BLaER1 (cell line): ENCODE measurements around the gene CCDC106.

Source experiments
- H3K27ac ChIP-seq: shearing (Covaris generic); formaldehyde crosslinking; 2 replicates; pipeline ENCODE4 v1.8.1; 2022
- H3K27me3 ChIP-seq: shearing (Covaris generic); formaldehyde crosslinking; 2 replicates; pipeline ENCODE4 v1.8.1; 2022
- H3K36me3 ChIP-seq: shearing (Covaris generic); formaldehyde crosslinking; 2 replicates; pipeline ENCODE4 v1.8.1; 2022
- H3K4me1 ChIP-seq: shearing (Covaris generic); formaldehyde crosslinking; 2 replicates; pipeline ENCODE4 v1.8.1; 2022
- H3K4me2 ChIP-seq: shearing (Covaris generic); formaldehyde crosslinking; 2 replicates; pipeline ENCODE4 v1.8.1; 2022
- H3K4me3 ChIP-seq: shearing (Covaris generic); formaldehyde crosslinking; 2 replicates; pipeline ENCODE4 v1.8.1; 2022
- H3K9ac ChIP-seq: shearing (Covaris generic); formaldehyde crosslinking; 2 replicates; pipeline ENCODE4 v1.8.1; 2022
- H3K9me3 ChIP-seq: shearing (Covaris generic); formaldehyde crosslinking; 2 replicates; pipeline ENCODE4 v1.8.1; 2022
- H4K20me1 ChIP-seq: shearing (Covaris generic); formaldehyde crosslinking; 2 replicates; pipeline ENCODE4 v1.8.1; 2022
- Cebpa-rat ChIP-seq: shearing (Covaris generic); IDR thresholded peaks from 2 replicates; pipeline ENCODE4 v1.8.1; 2022

The CCDC106 gene

DNA sequence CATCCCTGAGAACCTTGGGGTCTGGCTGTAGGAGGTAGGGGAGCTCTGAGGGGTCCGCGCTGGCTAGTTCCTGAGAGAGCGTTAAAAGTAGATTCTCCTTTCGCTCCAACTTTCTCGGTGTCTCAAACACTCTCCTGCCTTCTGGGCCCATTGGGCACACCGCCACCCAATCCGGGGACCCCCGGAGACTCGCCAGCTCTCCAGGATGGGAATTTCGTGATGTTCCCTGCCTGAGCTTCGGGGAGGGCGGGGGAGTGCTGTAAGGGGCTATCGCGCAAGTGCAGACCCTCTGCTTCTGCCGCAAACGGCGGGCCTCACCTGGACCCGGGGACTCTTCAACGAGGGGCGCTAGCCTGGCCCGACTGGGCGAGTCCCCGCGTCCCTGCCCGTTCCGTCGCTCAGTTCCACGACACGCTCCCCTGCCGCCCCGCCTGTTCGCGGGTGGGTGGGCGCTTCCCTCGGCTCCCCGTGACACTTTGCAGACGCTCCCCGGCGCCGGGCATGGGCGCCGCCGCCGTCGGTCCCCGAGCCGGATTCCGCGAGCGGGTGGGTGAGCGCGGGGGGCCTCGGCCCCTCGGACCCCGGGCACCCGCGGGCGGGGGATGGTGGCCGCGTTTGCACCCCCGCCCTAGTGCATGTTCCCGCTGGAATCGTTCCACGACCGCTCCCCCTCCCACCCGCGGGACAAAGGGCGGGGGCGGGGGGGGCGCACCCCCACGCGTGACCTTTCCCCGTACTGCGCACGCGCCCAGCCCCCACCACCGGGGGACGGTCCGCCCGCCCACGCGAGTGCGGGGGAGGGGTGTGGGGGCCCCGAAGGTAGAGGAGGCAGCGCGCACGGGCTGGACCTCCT lies at the start of gene CCDC106:
Gene CCDC106, plus strand, starts transcription at position 481 of the 853 bp plus-strand sequence. CDS start 835 bp downstream, outside the sequence.
- Histone ChIP-seq H3K4me1 (peaks cover 66% of the 10 kb centered on the region), H3K27me3 (no peaks in the 10 kb centered on the region), H3K4me2 (peak within 1 kb of the TSS; percentile 97), H3K36me3 (peaks cover 52% of the 10 kb centered on the region), H3K4me3 (peak within 1 kb of the TSS; percentile 80), H4K20me1 (peaks cover 14% of the 10 kb centered on the region; the same call in 1 of the 2 replicates), H3K9ac (peak within 1 kb of the TSS; percentile 97), H3K27ac (peak within 1 kb of the TSS; percentile 99), H3K9me3 (no peaks in the 10 kb centered on the region)
- TF ChIP-seq Cebpa-rat = no peak

DNA sequence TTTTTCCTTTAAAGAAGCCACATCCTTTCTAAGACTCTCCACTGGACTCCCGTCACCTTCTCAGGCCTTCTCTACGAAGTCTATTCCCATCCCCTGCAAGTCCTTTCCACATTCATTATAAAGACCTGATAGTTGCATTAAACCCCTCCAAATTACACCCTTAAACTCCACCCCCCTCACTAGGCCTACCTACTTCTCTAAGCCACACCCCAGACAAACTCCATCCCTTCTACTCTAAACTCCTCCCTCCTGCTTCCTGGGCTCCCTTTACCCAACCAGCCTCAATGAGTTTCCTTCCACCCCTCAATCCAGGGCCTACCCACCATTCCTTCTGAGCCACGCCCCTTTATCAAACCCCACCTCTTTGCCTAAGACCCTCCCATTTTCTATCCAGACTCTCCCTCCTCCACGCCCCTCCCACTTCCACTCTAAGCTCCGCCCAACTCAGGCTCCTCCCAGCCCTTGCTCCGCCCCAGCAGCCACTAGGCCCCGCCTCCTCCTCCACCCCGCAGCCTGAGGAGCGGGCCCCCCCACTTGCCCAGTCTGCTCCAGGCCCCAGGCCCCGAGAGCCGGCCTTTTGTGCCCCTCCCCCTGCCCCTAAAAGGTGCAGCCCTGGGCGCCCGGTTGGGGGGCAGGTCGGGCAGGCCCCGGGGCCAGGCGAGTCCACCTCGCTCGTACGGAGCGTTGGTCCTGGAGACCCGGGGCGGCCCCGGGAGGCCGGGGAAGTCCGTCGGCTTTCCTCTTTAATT lies 49.1 kb upstream of the CCDC106 start:
- Histone ChIP-seq H3K4me1 (peaks cover 23% of the 10 kb centered on the region), H3K9ac (peak overlapping the region; percentile 94), H3K9me3 (peaks cover 14% of the 10 kb centered on the region; the same call in 1 of the 2 replicates), H3K36me3 (peaks cover 57% of the 10 kb centered on the region), H3K27me3 (no peaks in the 10 kb centered on the region), H4K20me1 (no peaks in the 10 kb centered on the region), H3K4me3 (peak overlapping the region; percentile 72), H3K4me2 (peak overlapping the region; percentile 65), H3K27ac (peak overlapping the region; percentile 97)
- no peak for TF ChIP-seq Cebpa-rat

DNA sequence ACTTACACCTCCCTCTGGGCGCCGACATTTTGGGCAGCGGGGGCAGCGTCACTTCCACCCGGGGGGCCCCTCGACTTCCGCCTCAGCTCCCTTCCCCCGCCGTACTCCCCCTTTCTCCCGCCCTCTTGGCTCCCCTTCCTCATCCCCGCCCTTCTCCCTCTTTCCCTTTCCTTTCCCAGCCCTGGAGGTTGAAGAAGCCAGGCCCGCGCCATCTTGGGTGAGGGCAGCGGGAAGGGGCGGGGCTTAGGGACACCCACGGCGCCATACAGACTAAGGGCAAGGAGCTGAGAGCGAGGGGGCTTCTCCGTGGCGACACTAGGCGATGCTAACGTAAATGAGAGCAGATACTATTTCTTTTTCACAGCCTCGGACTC lies 48.6 kb upstream of the CCDC106 start, which contains the start of gene FIZ1:
Gene FIZ1, minus strand, starts transcription at position 50 of the 374 bp plus-strand sequence. CDS start 1,652 bp downstream, outside the sequence.
- peaks cover 29% of the 10 kb centered on the region for H3K4me1 ChIP-seq
- peaks cover 14% of the 10 kb centered on the region; the same call in 1 of the 2 replicates for H3K9me3 ChIP-seq
- H3K36me3 ChIP-seq = peaks cover 53% of the 10 kb centered on the region
- peak within 1 kb of the TSS; percentile 90 for H3K4me2 ChIP-seq
- H3K9ac ChIP-seq = peak within 1 kb of the TSS; percentile 94
- no peaks in the 10 kb centered on the region for H3K27me3 ChIP-seq
- no peaks in the 10 kb centered on the region for H4K20me1 ChIP-seq
- H3K27ac ChIP-seq = peak within 1 kb of the TSS; percentile 97
- TF ChIP-seq Cebpa-rat = no peak
- H3K4me3 ChIP-seq = peak within 1 kb of the TSS; percentile 72

DNA sequence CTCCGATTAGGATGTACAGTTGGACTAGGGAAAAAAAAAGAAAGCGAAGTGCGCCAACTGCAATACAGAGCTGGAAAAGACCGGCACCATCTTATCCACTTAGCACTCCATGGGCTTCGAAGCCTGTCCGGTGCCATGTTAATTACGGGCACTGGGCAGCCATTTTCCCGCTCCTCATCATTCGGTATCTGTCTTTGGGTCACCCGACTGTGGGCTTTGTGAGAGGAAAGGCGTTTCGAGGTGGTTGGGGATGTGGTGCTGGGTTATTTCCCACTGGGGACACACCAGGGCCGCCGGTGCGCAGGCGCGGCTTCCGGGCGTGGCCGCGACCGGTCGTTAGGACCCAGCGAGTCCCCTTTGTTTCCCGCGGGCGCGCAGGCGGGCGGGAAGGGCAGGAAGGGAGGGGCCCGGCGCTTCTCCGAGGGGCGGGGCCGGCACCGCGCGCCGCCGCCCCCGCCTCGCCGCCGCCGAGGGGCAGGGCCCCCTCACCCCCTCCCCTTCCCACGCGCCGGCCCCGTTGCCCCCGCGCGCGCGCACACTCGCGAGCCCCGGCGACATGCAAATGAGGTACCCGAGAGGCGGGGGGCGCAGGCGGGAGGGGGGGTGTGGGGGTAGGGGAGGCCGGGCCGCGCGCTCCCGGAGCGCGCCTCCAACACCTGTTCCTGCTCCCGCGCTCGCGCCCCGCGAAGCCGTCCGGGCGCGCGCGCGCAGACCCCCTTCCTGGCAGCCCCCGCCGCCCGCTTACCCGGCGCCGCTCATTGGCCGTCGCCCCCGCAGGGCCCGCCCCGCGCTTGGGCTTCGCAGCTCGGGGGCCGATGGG lies 48.0 kb upstream of the CCDC106 start, which contains the start of gene ZNF524:
Gene ZNF524, plus strand, starts transcription at position 447 of the 820 bp plus-strand sequence. CDS start 1,825 bp downstream, outside the sequence.
- H3K9me3 ChIP-seq = peaks cover 13% of the 10 kb centered on the region; the same call in 1 of the 2 replicates
- H3K4me2 ChIP-seq = peak within 1 kb of the TSS; percentile 90
- H3K4me1 ChIP-seq = peaks cover 32% of the 10 kb centered on the region
- H4K20me1 ChIP-seq = no peaks in the 10 kb centered on the region
- TF ChIP-seq Cebpa-rat = no peak
- H3K4me3 ChIP-seq = peak within 1 kb of the TSS; percentile 72
- H3K27ac ChIP-seq = peak within 1 kb of the TSS; percentile 97
- peaks cover 47% of the 10 kb centered on the region for H3K36me3 ChIP-seq
- H3K27me3 ChIP-seq = no peaks in the 10 kb centered on the region
- peak within 1 kb of the TSS; percentile 94 for H3K9ac ChIP-seq

DNA sequence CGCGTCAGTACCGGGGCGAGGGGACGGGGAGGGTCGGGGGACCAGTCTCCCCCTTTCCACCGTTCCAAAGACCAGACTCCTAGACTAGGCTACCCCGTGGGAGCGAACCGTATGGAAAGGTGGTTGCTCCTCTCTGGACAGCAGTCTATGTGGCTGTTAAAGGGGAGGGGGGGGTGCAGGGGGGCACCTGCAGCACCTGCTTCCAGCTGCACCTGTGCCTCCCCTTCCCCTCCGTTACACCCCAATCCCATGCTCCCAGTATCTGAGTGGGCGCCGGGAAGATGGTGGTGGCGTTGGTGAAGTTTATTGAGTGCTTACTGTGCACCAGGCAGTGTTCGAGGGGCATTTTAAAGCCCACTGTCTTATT lies 47.4 kb upstream of the CCDC106 start:
- peaks cover 41% of the 10 kb centered on the region for H3K36me3 ChIP-seq
- H3K4me2 ChIP-seq = peak overlapping the region; percentile 90
- no peaks in the 10 kb centered on the region for H3K27me3 ChIP-seq
- peak overlapping the region; percentile 72 for H3K4me3 ChIP-seq
- TF ChIP-seq Cebpa-rat = no peak
- H3K4me1 ChIP-seq = peaks cover 32% of the 10 kb centered on the region
- no peaks in the 10 kb centered on the region for H4K20me1 ChIP-seq
- H3K9ac ChIP-seq = peak overlapping the region; percentile 94
- peaks cover 7% of the 10 kb centered on the region; the same call in 1 of the 2 replicates for H3K9me3 ChIP-seq
- H3K27ac ChIP-seq = peak overlapping the region; percentile 97

DNA sequence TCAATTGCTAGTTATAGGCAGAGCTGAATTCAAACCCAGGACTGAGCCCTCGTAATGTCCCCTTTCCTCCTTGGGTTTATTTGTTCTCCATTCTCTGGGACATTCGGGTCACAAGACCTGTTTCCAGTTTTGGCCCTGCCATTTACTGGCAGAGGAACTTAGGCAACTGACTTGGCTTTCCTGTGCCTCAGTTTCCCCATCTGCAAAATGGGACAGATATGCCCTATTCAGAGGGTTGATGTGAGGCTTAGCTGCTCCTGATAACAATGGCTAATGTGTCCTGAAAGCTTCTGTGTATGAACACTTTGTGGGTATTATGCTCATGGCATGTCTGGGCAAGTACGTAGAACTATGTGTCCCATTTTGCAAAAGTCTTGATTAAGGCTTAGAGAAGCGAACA lies 46.9 kb upstream of the CCDC106 start:
- Histone ChIP-seq H3K4me1 (peaks cover 32% of the 10 kb centered on the region), H3K36me3 (peaks cover 37% of the 10 kb centered on the region), H4K20me1 (no peaks in the 10 kb centered on the region), H3K9me3 (peaks cover 4% of the 10 kb centered on the region; the same call in 1 of the 2 replicates), H3K4me2 (peak overlapping the region; percentile 90), H3K27me3 (no peaks in the 10 kb centered on the region), H3K4me3 (peak overlapping the region; percentile 72), H3K27ac (peak overlapping the region; percentile 97), H3K9ac (peak overlapping the region; percentile 94)
- TF ChIP-seq Cebpa-rat = no peak

DNA sequence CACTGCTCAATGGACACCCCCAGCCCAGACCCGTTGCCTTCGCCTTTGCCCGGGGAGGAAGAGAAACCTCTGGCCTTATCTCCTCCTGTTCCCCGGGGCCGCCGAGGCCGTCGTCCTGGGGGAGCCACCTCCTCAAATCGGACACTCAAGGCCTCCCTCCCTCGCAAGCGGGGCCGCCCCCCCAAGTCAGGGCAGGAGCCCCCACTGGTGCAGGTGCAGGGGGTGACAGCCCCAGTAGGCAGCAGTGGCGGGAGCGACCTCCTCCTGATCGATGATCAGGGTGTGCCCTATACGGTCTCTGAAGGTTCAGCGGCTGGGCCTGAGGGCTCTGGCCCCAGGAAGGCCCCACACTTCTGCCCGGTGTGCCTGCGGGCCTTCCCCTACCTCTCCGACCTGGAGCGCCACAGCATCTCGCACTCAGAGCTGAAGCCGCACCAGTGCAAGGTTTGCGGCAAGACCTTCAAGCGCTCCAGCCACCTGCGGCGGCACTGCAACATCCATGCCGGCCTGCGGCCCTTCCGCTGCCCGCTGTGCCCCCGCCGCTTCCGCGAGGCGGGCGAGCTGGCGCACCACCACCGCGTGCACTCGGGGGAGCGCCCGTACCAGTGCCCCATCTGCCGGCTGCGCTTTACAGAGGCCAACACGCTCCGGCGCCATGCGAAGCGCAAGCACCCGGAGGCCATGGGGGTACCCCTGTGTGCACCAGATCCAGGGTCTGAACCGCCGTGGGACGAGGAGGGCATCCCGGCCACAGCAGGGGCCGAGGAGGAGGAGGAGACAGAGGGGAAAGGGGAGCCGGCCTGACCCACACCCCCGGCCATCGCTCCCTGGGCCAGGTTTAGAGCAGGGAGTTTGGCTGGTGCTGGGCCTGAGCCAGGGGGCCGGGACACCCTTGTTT lies 45.7 kb upstream of the CCDC106 start:
- Histone ChIP-seq H3K36me3 (peaks cover 32% of the 10 kb centered on the region), H3K27ac (peak overlapping the region; percentile 97; the same call in 1 of the 2 replicates), H4K20me1 (peaks cover 5% of the 10 kb centered on the region; the same call in 1 of the 2 replicates), H3K27me3 (no peaks in the 10 kb centered on the region), H3K9me3 (no peaks in the 10 kb centered on the region), H3K4me1 (peaks cover 43% of the 10 kb centered on the region), H3K4me3 (no peak overlapping the region), H3K9ac (0 out of 2 replicates have a peak overlapping the region, but pooled peaks have one; percentile 5), H3K4me2 (no peak overlapping the region)
- no peak for TF ChIP-seq Cebpa-rat

DNA sequence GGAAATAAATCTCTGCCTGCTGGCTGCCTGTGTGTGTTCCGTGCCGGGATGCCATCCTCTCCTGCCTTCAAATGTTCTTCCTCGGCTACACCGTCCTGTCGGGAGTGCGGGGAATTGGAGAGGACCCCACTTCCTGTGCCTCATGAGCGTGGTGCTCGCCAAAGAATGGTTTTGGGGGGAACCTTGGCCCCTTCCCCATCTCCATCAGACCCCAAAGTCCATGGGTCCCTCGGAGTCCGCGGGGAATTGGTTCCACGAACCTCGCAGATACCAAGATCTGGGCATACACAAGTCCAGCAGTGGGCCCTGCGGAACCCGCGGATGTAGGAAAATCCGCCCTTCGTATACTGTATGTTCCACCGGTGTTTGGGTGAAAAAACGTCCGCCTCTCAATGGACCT lies 44.9 kb upstream of the CCDC106 start:
- Histone ChIP-seq H3K4me2 (no peak overlapping the region), H3K9me3 (no peaks in the 10 kb centered on the region)

More for the DNA sequence above, 44.9 kb upstream of the CCDC106 start:
- H3K4me1 ChIP-seq = peaks cover 45% of the 10 kb centered on the region
- H3K27ac ChIP-seq = no peak overlapping the region
- peaks cover 31% of the 10 kb centered on the region; the same call in 1 of the 2 replicates for H3K36me3 ChIP-seq
- no peaks in the 10 kb centered on the region for H3K27me3 ChIP-seq
- no peak overlapping the region for H3K4me3 ChIP-seq
- no peak for TF ChIP-seq Cebpa-rat
- no peak overlapping the region for H3K9ac ChIP-seq
- H4K20me1 ChIP-seq = peaks cover 12% of the 10 kb centered on the region; the same call in 1 of the 2 replicates
